C4-2B (cell line): ENCODE data around the gene CST7.
"Not testable (repeated sequence)": the region's sequence is repeated elsewhere in the genome, so short reads cannot be mapped to it uniquely, and the experiment has no call there.

Experiments
- ZFX ChIP-seq: fragments of 450-650 bp; IDR thresholded peaks from 2 replicates; pipeline ENCODE4 v1.6.1; 2017
- TF ChIP-seq, protein P1 (sequence below): fragments of 450-650 bp; conservative IDR thresholded peaks from 2 replicates; pipeline ENCODE4 v1.5.1; 2017; ENCODE audit warnings: mild to moderate bottlenecking

DNA sequence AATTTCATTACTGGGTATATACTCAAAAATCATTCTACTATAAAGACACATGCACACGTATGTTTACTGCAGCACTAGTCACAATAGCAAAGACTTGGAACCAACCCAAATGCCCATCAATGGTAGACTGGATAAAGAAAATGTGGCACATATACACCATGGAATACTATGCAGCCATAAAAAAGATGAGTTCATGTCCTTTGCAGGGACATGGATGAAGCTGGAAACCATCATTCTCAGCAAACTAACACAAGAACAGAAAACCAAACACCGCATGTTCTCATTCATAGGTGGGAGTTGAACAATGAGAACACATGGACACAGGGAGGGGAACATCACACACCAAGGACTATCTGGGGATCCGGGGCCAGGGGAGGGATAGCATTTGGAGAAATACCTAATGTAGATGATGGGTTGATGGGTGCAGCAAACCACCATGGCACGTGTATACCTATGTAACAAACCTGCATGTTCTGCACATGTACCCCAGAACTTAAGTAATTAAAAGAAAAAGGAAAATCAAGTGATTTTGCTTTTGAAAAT lies 602 bp upstream of the CST7 start:
- TF ChIP-seq, protein P1, sequence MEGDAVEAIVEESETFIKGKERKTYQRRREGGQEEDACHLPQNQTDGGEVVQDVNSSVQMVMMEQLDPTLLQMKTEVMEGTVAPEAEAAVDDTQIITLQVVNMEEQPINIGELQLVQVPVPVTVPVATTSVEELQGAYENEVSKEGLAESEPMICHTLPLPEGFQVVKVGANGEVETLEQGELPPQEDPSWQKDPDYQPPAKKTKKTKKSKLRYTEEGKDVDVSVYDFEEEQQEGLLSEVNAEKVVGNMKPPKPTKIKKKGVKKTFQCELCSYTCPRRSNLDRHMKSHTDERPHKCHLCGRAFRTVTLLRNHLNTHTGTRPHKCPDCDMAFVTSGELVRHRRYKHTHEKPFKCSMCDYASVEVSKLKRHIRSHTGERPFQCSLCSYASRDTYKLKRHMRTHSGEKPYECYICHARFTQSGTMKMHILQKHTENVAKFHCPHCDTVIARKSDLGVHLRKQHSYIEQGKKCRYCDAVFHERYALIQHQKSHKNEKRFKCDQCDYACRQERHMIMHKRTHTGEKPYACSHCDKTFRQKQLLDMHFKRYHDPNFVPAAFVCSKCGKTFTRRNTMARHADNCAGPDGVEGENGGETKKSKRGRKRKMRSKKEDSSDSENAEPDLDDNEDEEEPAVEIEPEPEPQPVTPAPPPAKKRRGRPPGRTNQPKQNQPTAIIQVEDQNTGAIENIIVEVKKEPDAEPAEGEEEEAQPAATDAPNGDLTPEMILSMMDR, result not testable (repeated sequence)
- TF ChIP-seq ZFX, result not testable (repeated sequence)
